Neural cell (in vitro differentiated cells): ENCODE results near the gene XPO4.

Experiments
- EZH2 ChIP-seq: fragments of 200-600, 300-800 bp; shearing (Covaris generic), sonication (generic); IDR thresholded peaks from 2 replicates; pipeline ENCODE4 v1.6.1; 2014; ENCODE audit warnings: antibody characterized with exemption, low read length, borderline replicate concordance, mild to moderate bottlenecking; ENCODE audit not compliant: insufficient read depth, poor library complexity, severe bottlenecking
- MXI1 ChIP-seq: fragments of 450-650 bp; conservative IDR thresholded peaks from 2 replicates; pipeline ENCODE4 v1.6.1; 2014; ENCODE audit warnings: antibody characterized with exemption, mild to moderate bottlenecking; ENCODE audit not compliant: poor library complexity, severe bottlenecking
- POLR2AphosphoS5 ChIP-seq: IDR thresholded peaks from 2 replicates; pipeline ENCODE4 v1.6.1; 2012
- RAD21 ChIP-seq: fragments of 450-650 bp; conservative IDR thresholded peaks from 2 replicates; pipeline ENCODE4 v1.6.1; 2014; ENCODE audit warnings: antibody characterized with exemption, mild to moderate bottlenecking, moderate library complexity
- REST ChIP-seq: IDR thresholded peaks from 2 replicates; pipeline ENCODE4 v1.6.1; 2012; ENCODE audit warnings: borderline replicate concordance
- SMC3 ChIP-seq: fragments of 450-650 bp; conservative IDR thresholded peaks from 2 replicates; pipeline ENCODE4 v1.6.1; 2014; ENCODE audit warnings: antibody characterized with exemption, mild to moderate bottlenecking, moderate library complexity; ENCODE audit not compliant: poor library complexity
- TAF1 ChIP-seq: IDR thresholded peaks from 2 replicates; pipeline ENCODE4 v1.6.1; 2012; ENCODE audit warnings: low read depth
- TF ChIP-seq, protein P1 (sequence below): fragments of 450-650 bp; IDR thresholded peaks from 2 replicates; pipeline ENCODE4 v1.5.1; 2014; ENCODE audit warnings: antibody characterized with exemption, mild to moderate bottlenecking, moderate library complexity; ENCODE audit not compliant: poor library complexity, severe bottlenecking

- TF ChIP-seq MXI1 (no peak), POLR2AphosphoS5 (no peak), RAD21 (no peak), REST (no peak), SMC3 (no peak), EZH2 (no peak), TAF1 (no peak)
- TF ChIP-seq, protein P1, sequence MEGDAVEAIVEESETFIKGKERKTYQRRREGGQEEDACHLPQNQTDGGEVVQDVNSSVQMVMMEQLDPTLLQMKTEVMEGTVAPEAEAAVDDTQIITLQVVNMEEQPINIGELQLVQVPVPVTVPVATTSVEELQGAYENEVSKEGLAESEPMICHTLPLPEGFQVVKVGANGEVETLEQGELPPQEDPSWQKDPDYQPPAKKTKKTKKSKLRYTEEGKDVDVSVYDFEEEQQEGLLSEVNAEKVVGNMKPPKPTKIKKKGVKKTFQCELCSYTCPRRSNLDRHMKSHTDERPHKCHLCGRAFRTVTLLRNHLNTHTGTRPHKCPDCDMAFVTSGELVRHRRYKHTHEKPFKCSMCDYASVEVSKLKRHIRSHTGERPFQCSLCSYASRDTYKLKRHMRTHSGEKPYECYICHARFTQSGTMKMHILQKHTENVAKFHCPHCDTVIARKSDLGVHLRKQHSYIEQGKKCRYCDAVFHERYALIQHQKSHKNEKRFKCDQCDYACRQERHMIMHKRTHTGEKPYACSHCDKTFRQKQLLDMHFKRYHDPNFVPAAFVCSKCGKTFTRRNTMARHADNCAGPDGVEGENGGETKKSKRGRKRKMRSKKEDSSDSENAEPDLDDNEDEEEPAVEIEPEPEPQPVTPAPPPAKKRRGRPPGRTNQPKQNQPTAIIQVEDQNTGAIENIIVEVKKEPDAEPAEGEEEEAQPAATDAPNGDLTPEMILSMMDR, result no peak
Measured at GRCh38 chr13:20831254-20831653, 71.3 kb downstream of the XPO4 start.
